ENCODE measurements around the gene TSEN2. TPM values are rescaled to one million over a fixed set of nuclear protein-coding genes. Genes with fewer than 3 reads are reported as not detected.

TSEN2 gene
- total RNA-seq, 4 donors from 2014 or later = 16.1 to 26.7 (median 21.4) TPM

DNA sequence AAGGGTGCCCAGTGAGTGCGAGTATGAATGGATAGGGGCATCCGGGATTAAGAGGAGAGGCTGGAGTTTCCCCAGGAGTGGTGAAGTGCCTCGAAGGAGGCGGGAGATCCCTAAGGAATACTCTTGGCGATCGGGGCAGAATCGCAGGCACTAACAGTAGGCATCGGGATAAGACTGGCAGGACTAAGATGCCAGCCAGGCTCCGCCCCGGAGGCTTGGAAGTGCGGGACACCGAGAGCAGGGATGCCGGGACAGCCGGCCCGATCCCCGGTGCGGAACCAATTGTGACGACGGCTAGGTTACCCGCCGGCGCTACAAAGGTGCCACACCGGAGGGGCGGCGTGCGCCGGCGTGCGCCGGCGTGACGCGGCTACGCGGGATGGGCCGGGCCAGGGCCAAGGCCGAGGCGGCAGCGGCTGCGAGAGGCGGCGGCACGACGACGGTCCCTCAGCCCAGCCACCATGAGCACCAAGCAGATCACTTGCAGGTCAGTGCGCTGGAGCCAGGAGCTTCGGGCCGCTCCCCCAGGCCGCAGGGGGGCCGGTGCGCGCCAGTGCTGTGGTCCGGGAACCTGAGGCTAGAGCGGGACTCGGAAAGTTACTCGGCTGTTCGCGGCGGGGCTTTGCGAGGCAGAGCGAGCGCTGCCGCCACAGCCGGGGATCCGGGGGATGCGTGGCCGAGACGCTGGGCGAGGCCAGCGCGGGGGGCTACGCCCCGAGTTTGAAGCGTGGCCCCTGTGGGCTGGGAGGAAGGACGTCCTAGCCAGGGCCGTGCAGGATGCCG, 72.6 kb downstream of the TSEN2 start, which contains the start of gene MKRN2:
MKRN2 (plus strand) TSS at position 398 of the 783 bp plus-strand sequence; CDS start at position 462, 64 bp downstream.
- Histone ChIP-seq H3K4me1 (peaks cover 11 to 60% (median 30%) of the 10 kb centered on the region in 3 donors), H3K9me3 (no peaks in the 10 kb centered on the region), H3K4me3 (peak within 1 kb of the TSS; percentile 84 to 95), H3K36me3 (no peaks in the 10 kb centered on the region), H3K27me3 (peaks cover 31% of the 10 kb centered on the region), H3K27ac (peak within 1 kb of the TSS; percentile 93 to 97 (median 95))
- 0% methylated on average over 7 to 10 of the region's 77 CpGs for WGBS, 2 donors (ENCODE audit: low coverage in 1 of 2)
- ATAC-seq = peak; percentile 98
- TF ChIP-seq POLR2A (IDR thresholded peaks at IDR 0.05) = peak; percentile 98
- no peak for TF ChIP-seq EP300 (IDR thresholded peaks at IDR 0.05)
- TF ChIP-seq POLR2AphosphoS5 (IDR thresholded peaks at IDR 0.05) = peak; percentile 99
- TF ChIP-seq, protein P1, sequence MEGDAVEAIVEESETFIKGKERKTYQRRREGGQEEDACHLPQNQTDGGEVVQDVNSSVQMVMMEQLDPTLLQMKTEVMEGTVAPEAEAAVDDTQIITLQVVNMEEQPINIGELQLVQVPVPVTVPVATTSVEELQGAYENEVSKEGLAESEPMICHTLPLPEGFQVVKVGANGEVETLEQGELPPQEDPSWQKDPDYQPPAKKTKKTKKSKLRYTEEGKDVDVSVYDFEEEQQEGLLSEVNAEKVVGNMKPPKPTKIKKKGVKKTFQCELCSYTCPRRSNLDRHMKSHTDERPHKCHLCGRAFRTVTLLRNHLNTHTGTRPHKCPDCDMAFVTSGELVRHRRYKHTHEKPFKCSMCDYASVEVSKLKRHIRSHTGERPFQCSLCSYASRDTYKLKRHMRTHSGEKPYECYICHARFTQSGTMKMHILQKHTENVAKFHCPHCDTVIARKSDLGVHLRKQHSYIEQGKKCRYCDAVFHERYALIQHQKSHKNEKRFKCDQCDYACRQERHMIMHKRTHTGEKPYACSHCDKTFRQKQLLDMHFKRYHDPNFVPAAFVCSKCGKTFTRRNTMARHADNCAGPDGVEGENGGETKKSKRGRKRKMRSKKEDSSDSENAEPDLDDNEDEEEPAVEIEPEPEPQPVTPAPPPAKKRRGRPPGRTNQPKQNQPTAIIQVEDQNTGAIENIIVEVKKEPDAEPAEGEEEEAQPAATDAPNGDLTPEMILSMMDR (IDR thresholded peaks at IDR 0.05) = peak in 1 of 4 experiments; percentile 9

DNA sequence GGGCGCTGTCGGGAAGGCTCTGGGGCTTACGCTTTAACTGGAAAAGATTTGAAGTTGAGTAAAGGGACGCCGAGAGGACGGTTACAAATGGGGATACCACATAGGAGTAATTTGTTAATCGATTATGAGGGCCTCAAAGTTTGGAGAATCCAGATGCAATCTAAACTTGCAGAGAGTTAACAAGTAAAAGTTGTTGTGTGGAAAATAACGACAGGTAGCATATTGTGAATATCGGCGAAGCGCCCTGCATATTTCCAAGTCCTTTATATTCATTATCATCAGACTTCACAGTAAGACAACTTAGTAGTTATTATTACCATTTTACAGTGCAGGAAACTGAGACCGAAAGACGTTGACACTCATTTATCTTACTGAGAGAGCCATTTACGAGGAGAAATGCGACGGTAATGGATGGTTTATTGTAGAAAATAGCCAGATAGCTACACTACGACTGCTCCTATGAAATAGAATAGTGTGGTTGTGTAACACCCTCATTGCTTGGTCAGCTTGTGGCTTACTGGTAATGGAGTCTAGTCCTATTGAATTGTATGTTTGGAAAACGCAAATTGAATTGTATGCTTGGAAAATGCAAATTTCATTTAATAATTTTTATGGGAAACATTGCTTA, 73.3 kb downstream of the TSEN2 start:
- Histone ChIP-seq H3K4me3 (peak overlapping the region; percentile 84 to 95), H3K27me3 (peaks cover 24% of the 10 kb centered on the region), H3K4me1 (peaks cover 11 to 67% (median 30%) of the 10 kb centered on the region in 3 donors), H3K9me3 (no peaks in the 10 kb centered on the region), H3K36me3 (no peaks in the 10 kb centered on the region), H3K27ac (peak overlapping the region; percentile 93 to 97 (median 95))
- TF ChIP-seq POLR2AphosphoS5 (IDR thresholded peaks at IDR 0.05) = no peak
- TF ChIP-seq, protein P1 (IDR thresholded peaks at IDR 0.05) = no peak
- TF ChIP-seq POLR2A (IDR thresholded peaks at IDR 0.05) = no peak
- no peak for TF ChIP-seq EP300 (IDR thresholded peaks at IDR 0.05)
- ATAC-seq = no peak
- 1 to 2% methylated on average over 16 to 17 of the region's 18 CpGs for WGBS, 2 donors (ENCODE audit: low coverage in 1 of 2)

DNA sequence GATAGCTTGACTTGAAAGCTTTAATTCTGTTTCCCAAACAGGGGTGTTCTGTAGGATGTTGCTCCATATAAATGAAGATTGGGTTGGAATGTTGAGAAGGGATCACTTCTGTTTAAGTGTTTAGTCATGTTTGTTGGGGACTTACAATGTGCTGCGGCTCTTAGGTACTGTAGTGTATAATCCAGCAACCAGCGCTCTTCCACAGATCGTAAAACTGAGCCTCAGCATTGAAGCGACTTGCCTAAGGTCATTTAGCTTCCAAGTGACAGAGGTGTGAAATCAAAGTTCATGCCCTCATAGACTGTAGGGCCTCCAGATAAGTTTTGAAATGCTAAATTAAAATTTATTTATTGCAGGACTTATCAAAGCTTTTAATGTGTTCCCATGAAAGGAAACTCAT, 74.4 kb downstream of the TSEN2 start:
- 69 to 71% methylated on average over 3 to 4 of the region's 4 CpGs for WGBS, 2 donors (ENCODE audit: low coverage in 1 of 2)

DNA sequence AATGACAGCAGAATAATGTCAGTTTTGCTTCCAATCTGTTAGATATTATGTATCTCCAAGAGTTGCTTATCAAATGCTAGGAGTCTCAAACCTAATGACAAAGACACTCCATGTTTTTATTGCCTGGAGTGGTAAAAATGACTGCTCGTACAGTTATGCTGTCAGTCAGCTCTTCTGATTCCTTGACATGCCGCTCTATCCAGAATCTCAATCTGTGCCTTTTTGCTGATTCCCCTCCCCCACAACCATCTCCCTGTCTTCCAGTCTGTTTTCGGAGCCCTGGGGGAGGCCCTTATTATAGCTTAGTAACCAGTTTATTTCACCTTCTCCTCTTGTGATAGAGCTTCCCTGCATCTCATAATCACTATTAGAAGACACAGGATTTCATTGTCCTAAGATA, 75.2 kb downstream of the TSEN2 start:
- peaks cover 6% of the 10 kb centered on the region for H3K27me3 ChIP-seq
- H3K27ac ChIP-seq = no peak overlapping the region
- no peak overlapping the region for H3K4me3 ChIP-seq
- no peaks in the 10 kb centered on the region for H3K9me3 ChIP-seq
- no peaks in the 10 kb centered on the region for H3K36me3 ChIP-seq
- ATAC-seq = no peak
- TF ChIP-seq, protein P1 (IDR thresholded peaks at IDR 0.05) = no peak
- TF ChIP-seq EP300 (IDR thresholded peaks at IDR 0.05) (no peak), POLR2AphosphoS5 (IDR thresholded peaks at IDR 0.05) (no peak), POLR2A (IDR thresholded peaks at IDR 0.05) (no peak)
- peaks cover 11 to 68% (median 35%) of the 10 kb centered on the region in 3 donors for H3K4me1 ChIP-seq
- 69 to 87% methylated on average over 2 to 3 of the region's 3 CpGs for WGBS, 2 donors (ENCODE audit: low coverage in 1 of 2)

More for the DNA sequence above, 74.4 kb downstream of the TSEN2 start:
- TF ChIP-seq POLR2A (IDR thresholded peaks at IDR 0.05) (no peak), POLR2AphosphoS5 (IDR thresholded peaks at IDR 0.05) (no peak), EP300 (IDR thresholded peaks at IDR 0.05) (no peak)
- TF ChIP-seq, protein P1 (IDR thresholded peaks at IDR 0.05) = no peak
- no peaks in the 10 kb centered on the region for H3K36me3 ChIP-seq
- ATAC-seq = no peak
- no peaks in the 10 kb centered on the region for H3K9me3 ChIP-seq
- H3K27me3 ChIP-seq = peaks cover 12% of the 10 kb centered on the region
- no peak overlapping the region for H3K27ac ChIP-seq
- peak overlapping the region in 1 of 2 donors; percentile 84 for H3K4me3 ChIP-seq
- H3K4me1 ChIP-seq = peaks cover 11 to 74% (median 35%) of the 10 kb centered on the region in 3 donors
